Gastrocnemius medialis (tissue), 4 donors: ENCODE results near the gene ABTB2.

Experiments used
- POLR2A ChIP-seq, 2 donors: fragments of 450-650 bp; IDR thresholded peaks; one replicate each; pipeline ENCODE4 v1.6.1; 2017; ENCODE audit warnings: antibody characterized with exemption in 2 of 2, mild to moderate bottlenecking in 2 of 2, moderate library complexity in 2 of 2
- TF ChIP-seq, protein P1 (sequence below), 5 experiments: fragments of 450-650 bp in 3 of 5; fragments of 200-600 bp in 2 of 5; sonication (generic) in 2 of 5; IDR thresholded peaks in 4 of 5; conservative IDR thresholded peaks in 1 of 5; 1 replicate in 4 of 5; 2 replicates in 1 of 5; pipeline ENCODE4 v1.5.1; 2016 to 2019; ENCODE audit warnings: antibody characterized with exemption in 5 of 5, mild to moderate bottlenecking in 3 of 5, moderate library complexity in 3 of 5

DNA sequence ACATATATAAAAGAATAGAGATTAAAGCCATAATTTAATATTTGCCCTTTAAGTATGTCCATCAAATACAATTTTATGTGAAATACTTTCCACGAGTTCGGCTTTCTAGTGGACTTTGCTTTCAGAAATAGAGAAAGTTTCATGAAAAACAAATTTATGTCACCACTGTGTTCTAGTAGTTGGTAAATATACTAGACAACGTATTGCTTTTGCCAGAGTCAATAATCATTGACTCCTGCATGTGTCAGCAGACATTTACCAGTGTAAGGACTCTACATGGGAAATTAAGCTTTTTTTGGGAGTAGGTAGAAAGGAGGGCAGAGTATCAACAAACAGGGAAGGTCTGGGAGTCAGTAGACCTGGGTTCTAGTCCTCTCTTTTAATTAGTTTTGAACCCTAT is 48.6 kb upstream of the ABTB2 start:
- TF ChIP-seq, protein P1, sequence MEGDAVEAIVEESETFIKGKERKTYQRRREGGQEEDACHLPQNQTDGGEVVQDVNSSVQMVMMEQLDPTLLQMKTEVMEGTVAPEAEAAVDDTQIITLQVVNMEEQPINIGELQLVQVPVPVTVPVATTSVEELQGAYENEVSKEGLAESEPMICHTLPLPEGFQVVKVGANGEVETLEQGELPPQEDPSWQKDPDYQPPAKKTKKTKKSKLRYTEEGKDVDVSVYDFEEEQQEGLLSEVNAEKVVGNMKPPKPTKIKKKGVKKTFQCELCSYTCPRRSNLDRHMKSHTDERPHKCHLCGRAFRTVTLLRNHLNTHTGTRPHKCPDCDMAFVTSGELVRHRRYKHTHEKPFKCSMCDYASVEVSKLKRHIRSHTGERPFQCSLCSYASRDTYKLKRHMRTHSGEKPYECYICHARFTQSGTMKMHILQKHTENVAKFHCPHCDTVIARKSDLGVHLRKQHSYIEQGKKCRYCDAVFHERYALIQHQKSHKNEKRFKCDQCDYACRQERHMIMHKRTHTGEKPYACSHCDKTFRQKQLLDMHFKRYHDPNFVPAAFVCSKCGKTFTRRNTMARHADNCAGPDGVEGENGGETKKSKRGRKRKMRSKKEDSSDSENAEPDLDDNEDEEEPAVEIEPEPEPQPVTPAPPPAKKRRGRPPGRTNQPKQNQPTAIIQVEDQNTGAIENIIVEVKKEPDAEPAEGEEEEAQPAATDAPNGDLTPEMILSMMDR (IDR thresholded peaks at IDR 0.05 in 4 of 5, conservative IDR thresholded peaks at IDR 0.05 in 1 of 5) = no peak
- no peak for TF ChIP-seq POLR2A (IDR thresholded peaks at IDR 0.05)
